ENCODE data around the gene ZBTB44.
"Not testable (repeated sequence)": the region's sequence is repeated elsewhere in the genome, so short reads cannot be mapped to it uniquely, and the experiment has no call there.

The ZBTB44 gene

DNA sequence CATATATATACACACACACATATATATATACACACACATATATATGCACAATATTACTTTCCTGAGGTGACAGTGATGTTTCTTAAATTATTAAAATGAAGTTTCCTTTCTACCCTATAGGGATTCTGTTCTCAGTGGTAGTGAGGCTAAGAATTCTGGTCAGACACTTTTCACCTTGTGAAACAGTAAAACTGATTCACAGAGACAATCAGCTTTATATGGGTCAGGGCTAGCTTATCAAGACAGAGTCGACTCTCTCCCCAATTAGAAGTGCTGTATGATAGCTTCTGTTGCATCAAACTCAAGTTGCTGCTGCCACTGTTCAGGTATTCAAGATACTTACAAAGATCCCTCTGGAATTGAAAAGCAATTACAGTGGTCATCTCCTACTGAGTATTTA, 68.4 kb downstream of the ZBTB44 start:
- CTCF ChIA-PET: no interaction called here
- no peak overlapping the region for H3K27ac ChIP-seq
- TF ChIP-seq, protein P1, sequence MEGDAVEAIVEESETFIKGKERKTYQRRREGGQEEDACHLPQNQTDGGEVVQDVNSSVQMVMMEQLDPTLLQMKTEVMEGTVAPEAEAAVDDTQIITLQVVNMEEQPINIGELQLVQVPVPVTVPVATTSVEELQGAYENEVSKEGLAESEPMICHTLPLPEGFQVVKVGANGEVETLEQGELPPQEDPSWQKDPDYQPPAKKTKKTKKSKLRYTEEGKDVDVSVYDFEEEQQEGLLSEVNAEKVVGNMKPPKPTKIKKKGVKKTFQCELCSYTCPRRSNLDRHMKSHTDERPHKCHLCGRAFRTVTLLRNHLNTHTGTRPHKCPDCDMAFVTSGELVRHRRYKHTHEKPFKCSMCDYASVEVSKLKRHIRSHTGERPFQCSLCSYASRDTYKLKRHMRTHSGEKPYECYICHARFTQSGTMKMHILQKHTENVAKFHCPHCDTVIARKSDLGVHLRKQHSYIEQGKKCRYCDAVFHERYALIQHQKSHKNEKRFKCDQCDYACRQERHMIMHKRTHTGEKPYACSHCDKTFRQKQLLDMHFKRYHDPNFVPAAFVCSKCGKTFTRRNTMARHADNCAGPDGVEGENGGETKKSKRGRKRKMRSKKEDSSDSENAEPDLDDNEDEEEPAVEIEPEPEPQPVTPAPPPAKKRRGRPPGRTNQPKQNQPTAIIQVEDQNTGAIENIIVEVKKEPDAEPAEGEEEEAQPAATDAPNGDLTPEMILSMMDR (conservative IDR thresholded peaks at IDR 0.05; ENCODE audit: low read depth): no peak
- no peak for DNase-seq (ENCODE audit: low spot score)
- POLR2A ChIA-PET (ENCODE audit: low non-redundant PET): no interaction called here

DNA sequence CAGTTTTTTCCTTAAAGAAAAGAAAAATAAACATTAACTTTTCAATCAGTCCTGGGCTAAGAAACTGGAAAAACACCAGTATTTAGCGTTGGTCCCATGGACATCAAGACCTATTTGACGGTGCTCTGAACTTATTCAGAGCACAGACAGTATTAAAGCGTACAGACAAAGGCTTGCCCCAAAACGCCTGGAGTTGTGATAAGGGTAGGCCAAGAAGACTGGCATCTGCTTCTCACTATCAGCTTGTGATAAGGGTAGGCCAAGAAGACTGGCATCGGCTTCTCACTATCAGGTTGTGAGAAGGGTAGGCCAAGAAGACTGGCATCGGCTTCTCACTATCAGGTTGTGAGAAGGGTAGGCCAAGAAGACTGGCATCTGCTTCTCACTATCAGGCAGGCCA, 69.3 kb downstream of the ZBTB44 start:
- POLR2A ChIA-PET (ENCODE audit: low non-redundant PET); CTCF ChIA-PET; H3K27ac ChIP-seq; DNase-seq (ENCODE audit: low spot score): not testable (repeated sequence)

DNA sequence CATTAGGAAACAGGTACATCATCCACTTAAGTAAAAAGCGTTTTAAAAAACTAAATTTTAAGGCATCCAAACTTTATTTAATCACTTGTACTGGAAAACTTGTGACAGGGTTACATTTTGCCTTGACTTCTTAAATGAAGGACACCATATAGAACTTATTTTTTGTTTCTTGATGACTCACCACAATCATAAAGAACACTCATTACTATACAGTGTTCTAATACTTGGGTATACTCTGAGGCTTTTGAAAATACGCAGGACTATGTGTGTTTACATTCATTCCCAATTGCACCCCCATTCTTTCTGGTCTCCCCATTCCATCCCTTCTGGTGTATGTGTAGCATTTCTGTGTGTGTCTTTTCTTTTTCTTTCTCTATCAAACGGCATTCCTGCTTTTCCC, 69.9 kb downstream of the ZBTB44 start:
- TF ChIP-seq, protein P1 (conservative IDR thresholded peaks at IDR 0.05; ENCODE audit: low read depth): no peak
- H3K27ac ChIP-seq: no peak overlapping the region
- DNase-seq (ENCODE audit: low spot score): no peak
- ChIA-PET POLR2A (ENCODE audit: low non-redundant PET) (no interaction called here), CTCF (no interaction called here)

DNA sequence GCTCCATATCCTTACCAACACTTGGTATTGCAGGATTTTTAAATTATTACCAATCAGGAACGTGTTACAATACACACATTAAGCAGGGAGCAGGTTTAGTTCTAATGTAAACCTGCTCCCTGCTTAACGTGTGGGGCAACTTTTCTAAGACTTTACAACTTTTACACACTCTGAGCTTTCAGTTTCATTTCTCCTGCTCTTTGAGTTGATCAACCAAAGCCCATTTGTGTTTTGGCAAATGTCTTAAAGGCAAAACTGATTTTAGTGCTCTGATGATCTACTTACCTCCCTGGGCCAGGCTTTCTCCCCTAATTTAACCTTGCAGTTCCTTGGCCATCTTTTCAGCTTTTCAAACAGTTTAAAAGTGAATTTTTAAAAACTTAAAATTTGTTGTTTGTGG, 70.9 kb downstream of the ZBTB44 start:
- ChIA-PET CTCF (interaction anchor here (0.7 kb wide), 1 partner anchor 401 kb away, joined by 3 read pairs; no protein-coding TSS in a partner anchor), POLR2A (ENCODE audit: low non-redundant PET) (no interaction called here)
- TF ChIP-seq, protein P1 (conservative IDR thresholded peaks at IDR 0.05; ENCODE audit: low read depth): no peak
- H3K27ac ChIP-seq: no peak overlapping the region
- no peak for DNase-seq (ENCODE audit: low spot score)

DNA sequence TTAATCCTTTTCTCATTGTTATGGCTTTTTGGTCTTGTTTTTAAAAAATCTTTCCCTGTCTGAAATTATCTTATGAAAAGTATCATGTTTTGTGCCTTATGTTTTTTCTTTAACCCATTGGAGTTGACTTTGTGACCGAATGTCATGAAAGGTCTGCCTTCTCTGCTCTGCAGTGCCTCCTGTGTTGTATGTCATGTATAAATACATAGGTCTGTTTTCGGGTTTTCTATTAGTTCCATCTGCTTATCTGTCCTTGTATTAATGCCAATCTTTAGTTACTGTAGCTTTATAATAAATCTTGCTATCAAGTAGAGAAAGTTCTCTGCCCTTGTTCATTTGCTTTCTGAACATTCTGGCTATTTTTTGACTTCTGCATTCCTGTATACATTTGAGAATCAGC, 73.0 kb downstream of the ZBTB44 start:
- POLR2A ChIA-PET (ENCODE audit: low non-redundant PET): no interaction called here
- CTCF ChIA-PET: no interaction called here

DNA sequence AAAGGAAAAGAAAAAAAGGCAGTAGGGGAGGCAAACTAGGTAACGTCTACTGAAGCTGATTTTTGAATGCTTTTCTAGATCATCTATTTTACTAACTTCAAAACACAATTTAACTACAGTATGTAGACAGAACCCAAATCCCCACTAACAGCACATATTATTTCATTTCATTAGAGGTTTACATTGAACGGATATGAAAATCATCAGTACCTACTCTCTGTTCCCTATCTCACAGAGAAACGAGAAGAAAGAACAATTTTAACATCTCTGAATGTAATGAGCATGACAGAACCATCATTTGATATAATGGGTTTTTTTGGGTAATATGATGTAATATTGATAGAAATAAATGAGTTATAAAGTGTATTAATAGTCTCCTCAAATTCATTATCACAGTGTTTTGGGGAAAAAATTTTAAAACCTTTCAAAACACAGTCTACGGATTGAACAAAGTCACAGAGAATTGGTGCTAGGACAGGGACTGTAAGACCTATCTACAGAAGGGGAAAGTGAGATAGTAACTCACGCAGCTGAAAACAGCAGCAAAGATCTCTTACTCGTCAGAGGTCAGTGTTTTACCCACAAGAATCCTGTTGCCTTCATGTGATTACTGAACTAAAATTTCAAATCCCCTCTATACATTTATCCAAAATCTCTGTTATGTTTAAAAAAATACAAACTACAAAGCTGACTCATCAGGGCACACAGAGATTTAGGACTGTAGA, 77.3 kb downstream of the ZBTB44 start:
- CTCF ChIA-PET: no interaction called here
- no peak overlapping the region for H3K27ac ChIP-seq
- DNase-seq (ENCODE audit: low spot score): no peak
- POLR2A ChIA-PET (ENCODE audit: low non-redundant PET): no interaction called here
- TF ChIP-seq, protein P1 (conservative IDR thresholded peaks at IDR 0.05; ENCODE audit: low read depth): no peak

More for the DNA sequence above, 73.0 kb downstream of the ZBTB44 start:
- H3K27ac ChIP-seq: no peak overlapping the region
- TF ChIP-seq, protein P1 (conservative IDR thresholded peaks at IDR 0.05; ENCODE audit: low read depth): no peak
- DNase-seq (ENCODE audit: low spot score): no peak

DNA sequence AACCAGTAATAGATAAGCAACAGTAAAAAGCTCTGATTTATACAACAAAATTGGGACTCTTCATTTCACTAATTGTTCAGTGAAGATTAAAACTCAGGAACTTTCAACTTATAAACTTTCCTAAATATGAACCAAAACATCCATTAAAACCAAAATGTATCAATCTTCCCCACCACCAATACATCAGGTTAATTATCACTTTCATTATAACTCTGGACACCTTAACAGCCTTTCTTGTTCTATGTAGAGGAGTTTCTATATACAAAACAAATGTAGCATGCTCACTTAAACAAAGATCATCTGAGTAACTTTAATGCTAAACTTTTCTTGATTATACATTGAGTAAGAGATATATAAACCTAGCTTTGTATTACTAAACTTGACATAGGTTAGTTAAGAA, 80.4 kb downstream of the ZBTB44 start:
- CTCF ChIA-PET: no interaction called here
- POLR2A ChIA-PET (ENCODE audit: low non-redundant PET): no interaction called here
- TF ChIP-seq, protein P1 (conservative IDR thresholded peaks at IDR 0.05; ENCODE audit: low read depth): no peak

DNA sequence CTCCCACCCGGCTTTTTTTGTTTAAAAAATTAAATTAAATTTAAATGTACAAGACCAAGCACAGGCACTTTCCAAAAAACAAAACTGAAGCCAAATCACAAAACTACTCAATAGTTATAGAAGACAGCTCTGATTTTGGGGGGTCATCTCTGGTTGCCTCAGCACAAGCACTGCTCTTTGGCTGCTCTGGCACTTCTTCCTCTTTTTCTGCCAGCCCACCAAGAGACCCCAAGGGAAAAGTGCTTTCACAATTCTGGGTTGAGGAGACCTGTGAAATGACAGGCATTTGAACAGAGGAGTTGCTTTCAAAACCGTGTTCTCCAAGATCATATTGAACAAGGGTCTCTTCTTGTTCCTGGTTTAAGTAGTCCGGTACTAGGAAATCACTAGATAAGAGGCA, 80.8 kb downstream of the ZBTB44 start:
- H3K27ac ChIP-seq; CTCF ChIA-PET; DNase-seq (ENCODE audit: low spot score); POLR2A ChIA-PET (ENCODE audit: low non-redundant PET): not testable (repeated sequence)

More for the DNA sequence above, 80.4 kb downstream of the ZBTB44 start:
- no peak overlapping the region for H3K27ac ChIP-seq
- DNase-seq (ENCODE audit: low spot score): no peak

DNA sequence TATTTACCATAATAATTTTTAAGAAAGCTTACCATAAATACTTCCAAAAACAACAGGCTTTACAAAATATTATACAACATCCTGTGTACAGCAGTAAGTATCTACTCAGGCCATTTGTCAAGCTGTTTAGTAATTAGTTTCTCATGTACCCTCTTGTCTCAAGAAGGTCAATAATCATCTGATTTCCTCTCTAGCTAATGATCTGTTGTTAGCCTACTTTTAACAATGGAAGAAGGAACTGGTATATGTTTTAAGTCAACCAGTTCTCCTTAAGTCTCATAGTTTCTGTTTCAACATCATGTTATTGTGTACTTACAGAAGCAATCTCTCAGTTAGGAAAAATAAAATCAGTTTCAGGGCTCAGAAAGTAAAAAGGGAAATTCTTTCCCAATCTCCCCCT, 81.2 kb downstream of the ZBTB44 start:
- H3K27ac ChIP-seq; POLR2A ChIA-PET (ENCODE audit: low non-redundant PET); CTCF ChIA-PET; DNase-seq (ENCODE audit: low spot score): not testable (repeated sequence)
